Measurements from ENCODE around the gene SRP68. TPM values are rescaled to one million over a fixed set of nuclear protein-coding genes. Genes with fewer than 3 reads are reported as not detected.

The SRP68 gene
- total and polyA plus RNA-seq, 2 donors (not counting 1 experiment from before 2014, with no cell fraction given) = 29.6 to 82.3 TPM

DNA sequence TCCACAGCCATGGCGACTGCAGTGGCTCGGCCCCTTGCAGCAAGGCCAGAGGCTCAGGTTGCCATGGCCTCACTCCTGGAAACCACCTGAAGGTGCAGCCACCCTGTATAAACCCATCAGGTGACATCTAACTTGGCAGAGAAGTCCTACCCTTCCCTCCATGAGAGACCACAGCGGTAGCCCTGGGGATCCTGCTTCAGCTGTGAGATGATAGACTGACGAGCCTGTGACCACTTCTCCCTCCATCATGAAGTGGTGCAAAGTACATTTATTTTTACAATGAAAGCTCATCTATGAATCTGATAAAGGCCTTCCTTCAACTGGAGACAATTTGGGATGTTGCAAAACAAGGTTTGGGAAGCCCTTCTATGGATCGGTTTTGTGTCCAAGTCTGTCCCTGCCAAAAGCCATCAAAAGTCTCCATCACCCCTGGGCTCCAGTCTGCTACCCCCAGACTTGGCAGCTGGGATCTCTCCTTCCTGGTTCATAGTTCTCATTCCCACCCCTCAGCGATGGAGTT, 8.5 kb upstream of the SRP68 start:
- TF ChIP-seq CTCF (IDR thresholded peaks at IDR 0.05) (no peak), EZH2 (IDR thresholded peaks at IDR 0.05; ENCODE audit: borderline replicate concordance, insufficient read depth, low read depth, low read length, poor library complexity, severe bottlenecking) (no peak)
- Mint-ChIP-seq H3K4me3 (no peak overlapping the region), H3K4me1 (peaks cover 29% of the 10 kb centered on the region), H3K27ac (no peak overlapping the region), H3K27me3 (peaks cover 20% of the 10 kb centered on the region), H3K9me3 (ENCODE audit: insufficient read depth) (no peaks in the 10 kb centered on the region)
- intact Hi-C loops (cut with micrococcal nuclease) = no loop called here
- H2AFZ ChIP-seq (ENCODE audit: insufficient read depth, low read depth, low read length, poor library complexity, severe bottlenecking) = no peak overlapping the region
- H3K4me1 ChIP-seq (ENCODE audit: control insufficient read depth in 2 of 2, insufficient read depth in 2 of 2, low read length in 2 of 2) = peaks cover 33% of the 10 kb centered on the region in 2 donors
- H3K27me3 ChIP-seq (replicated peaks in 1 of 4; ENCODE audit: control extremely low read depth in 1 of 4, control insufficient read depth in 3 of 4, insufficient read depth in 4 of 4, low read length in 3 of 4) = peaks cover 0 to 40% (median 32%) of the 10 kb centered on the region in 4 experiments
- H3K4me2 ChIP-seq (replicated peaks; ENCODE audit: low read depth, low read length, poor library complexity, severe bottlenecking) = no peak overlapping the region
- WGBS (ENCODE audit: insufficient coverage) = 89% methylated on average over 3 of the region's 6 CpGs
- H3K79me2 ChIP-seq (ENCODE audit: control insufficient read depth, insufficient read depth, low read length) = no peaks in the 10 kb centered on the region
- no peak overlapping the region for H3K27ac ChIP-seq (ENCODE audit: low read length in 2 of 2)
- peaks cover 0 to 11% (median 0%) of the 10 kb centered on the region in 3 donors for H3K9me3 ChIP-seq (ENCODE audit: control extremely low read depth in 1 of 3, control insufficient read depth in 2 of 3, insufficient read depth in 1 of 3, low read length in 2 of 3)
- no peak overlapping the region for H3K9ac ChIP-seq (ENCODE audit: low read length)
- no peaks in the 10 kb centered on the region for H4K20me1 ChIP-seq (ENCODE audit: control insufficient read depth, insufficient read depth, low read length, poor library complexity, severe bottlenecking)
- no peak for ATAC-seq (ENCODE audit: low read depth)
- no peak for DNase-seq
- POLR2A ChIA-PET = interaction anchor here (0.6 kb wide), 1 partner anchor 89 kb away, joined by 5 read pairs; no protein-coding TSS in a partner anchor
- no peak overlapping the region for H3K4me3 ChIP-seq (ENCODE audit: control extremely low read depth in 1 of 5, extremely low read depth in 1 of 5, insufficient read depth in 1 of 5, low read depth in 2 of 5, low read length in 4 of 5)
- CTCF ChIA-PET = interaction anchor here (1.9 kb wide), 1 partner anchor 23 kb away, joined by 6 read pairs; the partner anchor contains the start of gene EXOC7
- peaks cover 0 to 28% of the 10 kb centered on the region in 2 experiments for H3K36me3 ChIP-seq (replicated peaks in 1 of 2; ENCODE audit: control extremely low read depth in 1 of 2, control insufficient read depth in 1 of 2, extremely low read depth in 1 of 2, insufficient read depth in 2 of 2, low read length in 1 of 2)
